Osteocyte (in vitro differentiated cells): ENCODE data around the gene SLC4A9. TPM values are rescaled to one million over a fixed set of nuclear protein-coding genes. Genes with fewer than 3 reads are reported as not detected.

Experiments used
- DNase-seq: peaks from one replicate; pipeline ENCODE4 v3.0.0; 2021; ENCODE audit warnings: mixed read lengths; ENCODE audit not compliant: unreplicated experiment; ENCODE audit errors: extremely low spot score
- H3K27ac Mint-ChIP-seq: one replicate; pipeline ENCODE4 v1.8.0; 2021; ENCODE audit warnings: mild to moderate bottlenecking, mixed read lengths; ENCODE audit not compliant: unreplicated experiment
- H3K27me3 Mint-ChIP-seq: one replicate; pipeline ENCODE4 v1.8.0; 2021; ENCODE audit warnings: mixed read lengths; ENCODE audit not compliant: unreplicated experiment
- H3K36me3 Mint-ChIP-seq: one replicate; pipeline ENCODE4 v1.8.0; 2021; ENCODE audit warnings: mixed read lengths; ENCODE audit not compliant: unreplicated experiment
- H3K4me1 Mint-ChIP-seq: one replicate; pipeline ENCODE4 v1.8.0; 2021; ENCODE audit warnings: mixed read lengths; ENCODE audit not compliant: unreplicated experiment
- H3K4me3 Mint-ChIP-seq: one replicate; pipeline ENCODE4 v1.8.0; 2021; ENCODE audit warnings: mild to moderate bottlenecking, moderate library complexity, mixed read lengths; ENCODE audit not compliant: unreplicated experiment
- H3K9me3 Mint-ChIP-seq: one replicate; pipeline ENCODE4 v1.8.0; 2021; ENCODE audit warnings: mixed read lengths; ENCODE audit not compliant: unreplicated experiment
- CTCF ChIP-seq: fragments of 200-600 bp; sonication (generic); IDR thresholded peaks from 2 replicates; pipeline ENCODE4 v1.5.0; 2021; ENCODE audit warnings: antibody characterized with exemption, mild to moderate bottlenecking, moderate library complexity
- long read RNA-seq: library from polyadenylated mRNA; unstranded; transcript quantifications from one replicate; pipeline ENCODE4 v2.0.0, GENCODE V29; 2021
- total RNA-seq: library from RNA; stranded (reverse); gene quantifications from 2 replicates; pipeline ENCODE4 v1.2.1, GENCODE V29; 2021

The SLC4A9 gene
- not detected in 2 replicates for total RNA-seq
- long read RNA-seq: 0 reads

GRCh38 chr5:140360101-140360500 lies at the start of gene SLC4A9:
Gene SLC4A9 (plus strand): TSS chr5:140360194. CDS start chr5:140360237, 43 bp downstream.
- Mint-ChIP-seq H3K4me3 (no peak within 1 kb of the TSS), H3K27ac (no peak within 1 kb of the TSS), H3K4me1 (peaks cover 11% of the 10 kb centered on the region), H3K27me3 (no peaks in the 10 kb centered on the region), H3K36me3 (no peaks in the 10 kb centered on the region), H3K9me3 (no peaks in the 10 kb centered on the region)
- DNase-seq: no peak
- TF ChIP-seq CTCF: no peak

- Mint-ChIP-seq H3K4me3 (no peak overlapping the region), H3K27me3 (no peaks in the 10 kb centered on the region), H3K27ac (no peak overlapping the region), H3K36me3 (peaks cover 2% of the 10 kb centered on the region), H3K4me1 (peaks cover 15% of the 10 kb centered on the region), H3K9me3 (no peaks in the 10 kb centered on the region)
- no peak for DNase-seq
- no peak for TF ChIP-seq CTCF
These were observed 49.6 kb upstream of the SLC4A9 start for GRCh38 chr5:140310434-140310833.

GRCh38 chr5:140311011-140311467 lies 49.0 kb upstream of the SLC4A9 start:
- no peak overlapping the region for H3K27ac Mint-ChIP-seq
- no peaks in the 10 kb centered on the region for H3K9me3 Mint-ChIP-seq
- DNase-seq: no peak
- no peaks in the 10 kb centered on the region for H3K27me3 Mint-ChIP-seq
- peaks cover 15% of the 10 kb centered on the region for H3K4me1 Mint-ChIP-seq
- no peak overlapping the region for H3K4me3 Mint-ChIP-seq
- no peak for TF ChIP-seq CTCF
- H3K36me3 Mint-ChIP-seq: peaks cover 2% of the 10 kb centered on the region

GRCh38 chr5:140312067-140312790 lies 47.8 kb upstream of the SLC4A9 start:
- Mint-ChIP-seq H3K36me3 (peaks cover 2% of the 10 kb centered on the region), H3K27me3 (no peaks in the 10 kb centered on the region), H3K4me3 (no peak overlapping the region), H3K9me3 (no peaks in the 10 kb centered on the region), H3K4me1 (peaks cover 15% of the 10 kb centered on the region), H3K27ac (no peak overlapping the region)
- no peak for DNase-seq
- no peak for TF ChIP-seq CTCF

- TF ChIP-seq CTCF: no peak
- H3K27me3 Mint-ChIP-seq: no peaks in the 10 kb centered on the region
- no peak overlapping the region for H3K27ac Mint-ChIP-seq
- H3K9me3 Mint-ChIP-seq: no peaks in the 10 kb centered on the region
- H3K4me3 Mint-ChIP-seq: no peak overlapping the region
- peaks cover 15% of the 10 kb centered on the region for H3K4me1 Mint-ChIP-seq
- H3K36me3 Mint-ChIP-seq: peaks cover 2% of the 10 kb centered on the region
- DNase-seq: no peak
These were observed 47.2 kb upstream of the SLC4A9 start for GRCh38 chr5:140312791-140313189.
